VCaP (cell line): ENCODE data around the gene SHLD3.
A peak's percentile ranks its signal among the peaks of the same experiment; 100 is the strongest.
"Not testable (repeated sequence)": the region's sequence is repeated elsewhere in the genome, so short reads cannot be mapped to it uniquely, and the experiment has no call there.

Experiments used
- H3K27ac ChIP-seq: fragments of 450-650 bp; 2 replicates; pipeline ENCODE4 v1.5.1; 2017
- TF ChIP-seq, protein P1 (sequence below): fragments of 450-650 bp; conservative IDR thresholded peaks from 2 replicates; pipeline ENCODE4 v1.5.1; 2017; ENCODE audit warnings: mild to moderate bottlenecking, moderate library complexity

SHLD3 gene

DNA sequence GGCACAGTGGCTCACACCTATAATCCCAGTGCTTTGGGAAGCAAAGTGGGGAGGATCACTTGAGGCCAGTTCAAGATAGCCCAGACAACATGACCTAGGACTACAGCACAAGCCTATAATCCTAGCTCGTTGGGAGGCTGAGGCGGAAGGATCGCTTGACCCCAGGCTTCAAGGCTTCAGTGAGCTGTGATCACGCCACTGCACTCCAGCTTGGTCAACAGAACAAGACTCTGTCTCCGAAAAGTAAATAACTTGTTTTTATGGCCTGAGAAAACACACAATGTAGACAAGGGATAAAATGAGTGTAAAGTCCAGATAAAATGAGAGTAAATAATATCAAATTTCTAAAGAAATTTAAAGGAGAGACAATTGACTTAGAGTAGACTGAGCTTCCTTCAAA lies 26.3 kb downstream of the SHLD3 start:
- TF ChIP-seq, protein P1, sequence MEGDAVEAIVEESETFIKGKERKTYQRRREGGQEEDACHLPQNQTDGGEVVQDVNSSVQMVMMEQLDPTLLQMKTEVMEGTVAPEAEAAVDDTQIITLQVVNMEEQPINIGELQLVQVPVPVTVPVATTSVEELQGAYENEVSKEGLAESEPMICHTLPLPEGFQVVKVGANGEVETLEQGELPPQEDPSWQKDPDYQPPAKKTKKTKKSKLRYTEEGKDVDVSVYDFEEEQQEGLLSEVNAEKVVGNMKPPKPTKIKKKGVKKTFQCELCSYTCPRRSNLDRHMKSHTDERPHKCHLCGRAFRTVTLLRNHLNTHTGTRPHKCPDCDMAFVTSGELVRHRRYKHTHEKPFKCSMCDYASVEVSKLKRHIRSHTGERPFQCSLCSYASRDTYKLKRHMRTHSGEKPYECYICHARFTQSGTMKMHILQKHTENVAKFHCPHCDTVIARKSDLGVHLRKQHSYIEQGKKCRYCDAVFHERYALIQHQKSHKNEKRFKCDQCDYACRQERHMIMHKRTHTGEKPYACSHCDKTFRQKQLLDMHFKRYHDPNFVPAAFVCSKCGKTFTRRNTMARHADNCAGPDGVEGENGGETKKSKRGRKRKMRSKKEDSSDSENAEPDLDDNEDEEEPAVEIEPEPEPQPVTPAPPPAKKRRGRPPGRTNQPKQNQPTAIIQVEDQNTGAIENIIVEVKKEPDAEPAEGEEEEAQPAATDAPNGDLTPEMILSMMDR: no peak
- H3K27ac ChIP-seq: peak overlapping the region; percentile 30

DNA sequence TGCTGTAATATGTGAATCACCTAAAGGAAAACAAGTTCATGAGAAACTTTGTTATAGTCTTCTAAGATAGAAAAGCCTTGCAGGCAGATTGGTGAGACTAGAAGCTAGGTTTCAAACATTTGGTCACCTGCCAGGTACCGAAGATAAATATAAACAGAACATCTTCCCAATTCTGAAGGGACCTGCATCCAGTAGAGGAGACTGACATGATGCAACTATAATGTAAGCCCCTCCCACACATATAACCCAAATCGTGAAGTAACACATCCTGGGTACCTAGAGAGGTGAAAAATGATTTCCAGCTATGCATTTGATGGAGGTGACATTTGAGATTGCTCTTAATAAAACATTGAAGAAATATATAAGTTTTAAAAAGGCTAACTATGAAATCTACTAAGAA lies 29.9 kb downstream of the SHLD3 start:
- no peak overlapping the region for H3K27ac ChIP-seq
- TF ChIP-seq, protein P1: no peak

DNA sequence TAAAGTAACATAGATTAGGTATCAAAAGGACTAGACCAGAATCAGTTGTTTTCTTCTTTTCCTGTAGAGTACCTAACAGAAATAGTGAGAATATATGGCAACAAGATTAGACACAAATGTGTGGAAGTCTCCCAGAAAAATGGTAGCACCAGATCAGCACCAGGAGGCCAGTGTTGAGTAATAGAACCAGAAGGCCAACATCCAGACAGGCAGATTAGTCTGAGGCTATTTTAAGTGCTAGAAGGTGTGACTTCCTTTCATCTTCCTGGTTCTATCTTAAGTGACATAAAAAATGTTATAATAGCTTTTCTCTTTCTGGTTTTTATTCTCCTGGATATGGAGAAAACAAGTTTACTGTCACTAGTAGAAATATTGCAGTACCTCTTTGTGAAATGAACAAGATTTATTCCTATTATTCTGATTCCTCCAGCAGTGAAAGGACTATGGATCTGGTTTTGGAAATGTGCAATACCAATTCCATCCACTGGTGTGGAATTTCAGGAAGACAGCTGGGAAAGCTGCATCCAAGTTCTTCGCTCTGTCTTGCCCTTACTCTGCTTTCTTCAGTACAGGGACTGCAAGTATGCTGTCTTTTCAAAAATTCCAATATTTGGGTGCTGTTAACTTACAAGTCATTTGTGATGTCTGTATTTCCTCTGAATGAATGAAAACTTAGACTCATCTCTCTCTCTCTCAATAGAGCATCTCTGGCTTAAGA lies 39.1 kb downstream of the SHLD3 start:
- no peak overlapping the region for H3K27ac ChIP-seq
- TF ChIP-seq, protein P1: peak; percentile 62; the same call in 1 of the 2 replicates

DNA sequence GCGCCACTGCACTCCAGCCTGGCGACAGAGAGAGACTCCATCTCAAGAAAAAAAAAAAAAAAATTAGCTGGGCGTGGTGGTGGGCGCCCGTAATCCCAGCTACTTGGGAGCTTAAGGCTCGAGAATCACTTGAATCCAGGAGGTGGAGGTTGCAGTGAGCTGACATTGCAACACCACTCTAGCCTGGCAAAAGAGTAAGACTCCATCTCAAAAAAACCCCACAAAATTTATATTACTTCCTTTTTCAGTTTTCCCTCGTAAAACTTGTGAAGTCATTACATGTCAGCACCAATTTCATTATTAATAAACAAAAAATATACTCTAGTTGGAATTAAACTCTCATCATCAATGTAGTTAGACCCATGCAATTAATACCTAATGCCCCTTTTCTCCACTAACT lies 43.9 kb downstream of the SHLD3 start:
- TF ChIP-seq, protein P1: no peak

DNA sequence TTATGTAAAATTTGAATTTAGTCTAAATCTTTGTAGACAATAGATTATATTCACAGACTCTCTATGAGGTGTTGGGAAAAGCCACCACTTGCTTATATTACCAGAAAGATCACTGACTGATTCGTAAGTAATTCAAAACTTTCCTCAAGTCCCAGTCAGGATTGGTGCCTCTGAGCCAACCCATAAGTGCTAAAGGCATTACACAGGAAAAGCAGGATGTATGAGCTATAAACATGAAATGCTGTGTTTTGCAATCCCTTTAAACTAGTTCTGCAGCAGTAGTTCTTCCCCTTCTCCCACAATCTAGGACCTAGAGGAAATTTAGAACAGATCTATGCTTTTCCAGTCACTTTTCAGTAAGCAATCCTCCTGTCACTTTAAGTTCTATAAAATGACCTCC lies 48.0 kb downstream of the SHLD3 start:
- TF ChIP-seq, protein P1: no peak
- H3K27ac ChIP-seq: no peak overlapping the region

More for the DNA sequence above, 43.9 kb downstream of the SHLD3 start:
- H3K27ac ChIP-seq: no peak overlapping the region

DNA sequence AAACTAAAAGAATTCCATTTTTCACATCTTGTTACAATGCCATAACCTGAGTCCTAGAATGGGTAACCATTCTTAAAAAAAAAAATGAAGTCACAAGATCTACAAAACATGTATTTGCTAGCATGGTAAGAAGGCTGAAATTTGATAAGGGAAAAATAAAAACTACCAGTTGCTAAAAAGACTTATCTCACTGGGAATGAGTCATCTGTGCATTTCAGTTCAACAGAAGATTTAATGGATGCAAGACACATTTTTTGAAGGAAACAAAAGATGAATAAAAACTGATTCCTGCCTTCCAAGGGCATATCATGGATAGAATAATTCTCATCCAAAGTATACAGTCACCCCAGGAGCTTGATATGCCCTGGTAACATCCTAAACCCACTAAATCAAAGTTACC lies 49.9 kb downstream of the SHLD3 start:
- no peak overlapping the region for H3K27ac ChIP-seq
- TF ChIP-seq, protein P1: no peak

DNA sequence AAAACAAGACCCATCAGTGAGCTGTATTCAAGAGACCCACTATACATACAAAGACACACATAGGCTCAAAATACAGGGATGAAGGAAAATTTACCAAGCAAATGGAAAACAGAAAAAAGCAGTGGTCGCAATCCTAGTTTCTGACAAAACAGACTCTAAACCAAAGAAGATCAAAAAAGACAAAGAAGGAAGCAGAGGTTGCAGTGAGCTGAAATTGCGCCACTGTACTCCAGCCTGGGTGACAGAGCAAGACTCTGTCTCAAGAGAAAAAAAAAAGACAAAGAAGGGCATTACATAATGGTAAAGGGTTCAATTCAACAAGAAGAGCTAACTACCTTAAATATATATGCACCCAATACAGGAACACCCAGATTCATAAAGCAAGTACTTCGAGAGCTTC lies 51.2 kb downstream of the SHLD3 start:
- H3K27ac ChIP-seq: not testable (repeated sequence)
